ENCODE measurements around the gene TTF2. TPM values are rescaled to one million over a fixed set of nuclear protein-coding genes. Genes with fewer than 3 reads are reported as not detected.
A peak's percentile ranks its signal among the peaks of the same experiment; 100 is the strongest.

Gene TTF2
- total and polyA plus RNA-seq, 2 donors, result 5.1 to 12.2 TPM

- H3K4me1 ChIP-seq (ENCODE audit: insufficient read depth), result peaks cover 1% of the 10 kb centered on the region
- no peaks in the 10 kb centered on the region for H3K36me3 ChIP-seq (ENCODE audit: insufficient read depth)
- 1% methylated on average over 18 of the region's 18 CpGs for WGBS
- H3K27ac ChIP-seq (ENCODE audit: low read depth), result no peak overlapping the region
- DNase-seq (ENCODE audit: extremely low spot score), result no peak
- peak overlapping the region; percentile 36 for H3K4me3 ChIP-seq (ENCODE audit: low read depth, low read length)
Measured at GRCh38 chr1:117059334-117059677, 820 bp upstream of the TTF2 start.

GRCh38 chr1:117060441-117061317, 553 bp downstream of the TTF2 start:
- Histone ChIP-seq H3K27ac (ENCODE audit: low read depth) (no peak overlapping the region), H3K4me1 (ENCODE audit: insufficient read depth) (peaks cover 1% of the 10 kb centered on the region), H3K36me3 (ENCODE audit: insufficient read depth) (no peaks in the 10 kb centered on the region), H3K4me3 (ENCODE audit: low read depth, low read length) (peak overlapping the region; percentile 36)
- DNase-seq (ENCODE audit: extremely low spot score), result no peak
- WGBS, result 24% methylated on average over 42 of the region's 42 CpGs

GRCh38 chr1:117061986-117062415, 1.9 kb downstream of the TTF2 start:
- 79% methylated on average over 2 of the region's 2 CpGs for WGBS
- H3K36me3 ChIP-seq (ENCODE audit: insufficient read depth), result no peaks in the 10 kb centered on the region
- no peak overlapping the region for H3K4me3 ChIP-seq (ENCODE audit: low read depth, low read length)
- H3K4me1 ChIP-seq (ENCODE audit: insufficient read depth), result peaks cover 1% of the 10 kb centered on the region
- H3K27ac ChIP-seq (ENCODE audit: low read depth), result no peak overlapping the region
- no peak for DNase-seq (ENCODE audit: extremely low spot score)

GRCh38 chr1:117066367-117066766, 6.2 kb downstream of the TTF2 start:
- 72% methylated on average over 6 of the region's 6 CpGs for WGBS
- Histone ChIP-seq H3K4me1 (ENCODE audit: insufficient read depth) (no peaks in the 10 kb centered on the region), H3K36me3 (ENCODE audit: insufficient read depth) (no peaks in the 10 kb centered on the region), H3K27ac (ENCODE audit: low read depth) (no peak overlapping the region), H3K4me3 (ENCODE audit: low read depth, low read length) (no peak overlapping the region)
- no peak for DNase-seq (ENCODE audit: extremely low spot score)

- Histone ChIP-seq H3K4me1 (ENCODE audit: insufficient read depth) (no peaks in the 10 kb centered on the region), H3K27ac (ENCODE audit: low read depth) (no peak overlapping the region), H3K4me3 (ENCODE audit: low read depth, low read length) (no peak overlapping the region), H3K36me3 (ENCODE audit: insufficient read depth) (no peaks in the 10 kb centered on the region)
- WGBS, result 58% methylated on average over 6 of the region's 6 CpGs
- DNase-seq (ENCODE audit: extremely low spot score), result no peak
Measured at GRCh38 chr1:117067533-117068370, 7.6 kb downstream of the TTF2 start.

DNA sequence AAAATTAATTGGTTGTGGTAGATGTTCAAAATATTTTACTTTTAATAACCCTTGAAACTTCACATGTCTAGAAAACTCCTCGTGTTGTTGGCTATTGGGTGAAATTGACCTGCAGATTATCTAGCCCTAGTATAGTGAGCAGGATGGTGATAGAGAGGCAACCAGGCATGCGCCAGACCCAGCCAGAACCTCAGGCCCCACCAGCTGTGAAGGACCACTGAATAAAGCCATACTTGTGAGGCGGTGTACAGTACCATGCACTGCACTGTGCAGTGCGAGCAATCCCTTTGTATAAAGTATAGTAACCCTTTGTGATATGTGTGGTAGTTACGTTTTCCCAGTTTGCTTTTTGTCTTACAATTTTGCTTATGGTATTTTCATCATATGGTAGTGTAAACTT, 8.5 kb downstream of the TTF2 start:
- DNase-seq (ENCODE audit: extremely low spot score), result no peak
- WGBS, result 90% methylated on average over 5 of the region's 5 CpGs
- no peaks in the 10 kb centered on the region for H3K36me3 ChIP-seq (ENCODE audit: insufficient read depth)

GRCh38 chr1:117069220-117069844, 9.2 kb downstream of the TTF2 start:
- Histone ChIP-seq H3K4me3 (ENCODE audit: low read depth, low read length) (no peak overlapping the region), H3K36me3 (ENCODE audit: insufficient read depth) (no peaks in the 10 kb centered on the region), H3K4me1 (ENCODE audit: insufficient read depth) (no peaks in the 10 kb centered on the region), H3K27ac (ENCODE audit: low read depth) (no peak overlapping the region)
- DNase-seq (ENCODE audit: extremely low spot score), result no peak
- 88% methylated on average over 4 of the region's 4 CpGs for WGBS

More for the DNA sequence above, 8.5 kb downstream of the TTF2 start:
- no peaks in the 10 kb centered on the region for H3K4me1 ChIP-seq (ENCODE audit: insufficient read depth)
- no peak overlapping the region for H3K4me3 ChIP-seq (ENCODE audit: low read depth, low read length)
- no peak overlapping the region for H3K27ac ChIP-seq (ENCODE audit: low read depth)

GRCh38 chr1:117070124-117070523, 10.0 kb downstream of the TTF2 start:
- Histone ChIP-seq H3K4me1 (ENCODE audit: insufficient read depth) (no peaks in the 10 kb centered on the region), H3K27ac (ENCODE audit: low read depth) (no peak overlapping the region), H3K4me3 (ENCODE audit: low read depth, low read length) (no peak overlapping the region), H3K36me3 (ENCODE audit: insufficient read depth) (no peaks in the 10 kb centered on the region)
- 88% methylated on average over 2 of the region's 2 CpGs for WGBS
- no peak for DNase-seq (ENCODE audit: extremely low spot score)

DNA sequence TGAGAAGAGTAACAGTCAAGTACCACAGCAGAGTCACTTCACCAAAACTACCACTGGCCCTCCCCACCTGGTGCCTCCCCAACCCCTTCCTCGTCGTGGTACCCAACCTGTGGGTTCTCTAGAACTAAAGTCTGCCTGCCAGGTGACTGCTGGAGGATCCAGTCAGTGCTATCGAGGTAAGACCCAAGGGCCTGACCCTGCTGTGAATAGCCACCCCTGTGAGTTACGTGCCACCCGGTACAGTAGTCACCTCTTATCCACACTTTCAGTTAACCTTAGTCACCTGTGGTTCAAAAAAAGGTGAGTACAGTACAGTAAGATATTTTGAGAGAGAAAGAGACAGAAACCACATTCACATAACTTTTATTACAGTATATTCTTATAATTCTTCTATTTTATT, 16.5 kb downstream of the TTF2 start:
- Histone ChIP-seq H3K4me1 (ENCODE audit: insufficient read depth) (no peaks in the 10 kb centered on the region), H3K36me3 (ENCODE audit: insufficient read depth) (no peaks in the 10 kb centered on the region), H3K4me3 (ENCODE audit: low read depth, low read length) (no peak overlapping the region), H3K27ac (ENCODE audit: low read depth) (no peak overlapping the region)
- WGBS, result 96% methylated on average over 5 of the region's 5 CpGs
- DNase-seq (ENCODE audit: extremely low spot score), result no peak

DNA sequence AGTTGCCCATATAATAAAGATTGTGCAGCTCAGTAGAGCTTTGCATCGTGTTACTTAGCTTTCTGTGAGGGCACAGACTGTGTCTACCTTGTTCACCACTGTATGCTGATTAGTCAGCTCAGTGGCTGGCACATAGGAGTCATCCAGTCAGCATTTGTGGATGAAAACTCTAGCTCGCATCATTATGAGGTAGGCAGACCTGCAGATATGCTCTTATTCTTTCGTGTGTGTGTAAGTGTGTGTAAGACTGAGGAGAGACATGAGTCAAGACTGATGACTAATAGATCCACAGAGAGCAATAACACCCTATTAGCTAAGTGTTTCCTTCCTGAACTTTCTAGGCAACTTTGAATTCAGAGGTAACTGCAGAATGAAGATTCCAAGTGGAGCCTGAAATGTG, 17.1 kb downstream of the TTF2 start:
- no peaks in the 10 kb centered on the region for H3K4me1 ChIP-seq (ENCODE audit: insufficient read depth)
- no peak for DNase-seq (ENCODE audit: extremely low spot score)
- H3K27ac ChIP-seq (ENCODE audit: low read depth), result no peak overlapping the region
- WGBS, result 69% methylated on average over 3 of the region's 3 CpGs
- no peaks in the 10 kb centered on the region for H3K36me3 ChIP-seq (ENCODE audit: insufficient read depth)
- H3K4me3 ChIP-seq (ENCODE audit: low read depth, low read length), result no peak overlapping the region

GRCh38 chr1:117079737-117080136, 19.6 kb downstream of the TTF2 start:
- no peak overlapping the region for H3K27ac ChIP-seq (ENCODE audit: low read depth)
- no peaks in the 10 kb centered on the region for H3K4me1 ChIP-seq (ENCODE audit: insufficient read depth)
- no peak overlapping the region for H3K4me3 ChIP-seq (ENCODE audit: low read depth, low read length)
- DNase-seq (ENCODE audit: extremely low spot score), result no peak
- 90% methylated on average over 6 of the region's 6 CpGs for WGBS
- no peaks in the 10 kb centered on the region for H3K36me3 ChIP-seq (ENCODE audit: insufficient read depth)

GRCh38 chr1:117084231-117084630, 24.1 kb downstream of the TTF2 start:
- Histone ChIP-seq H3K27ac (ENCODE audit: low read depth) (no peak overlapping the region), H3K4me3 (ENCODE audit: low read depth, low read length) (no peak overlapping the region), H3K36me3 (ENCODE audit: insufficient read depth) (no peaks in the 10 kb centered on the region), H3K4me1 (ENCODE audit: insufficient read depth) (no peaks in the 10 kb centered on the region)
- WGBS, result 82% methylated on average over 6 of the region's 6 CpGs
- no peak for DNase-seq (ENCODE audit: extremely low spot score)

- no peak overlapping the region for H3K4me3 ChIP-seq (ENCODE audit: low read depth, low read length)
- no peaks in the 10 kb centered on the region for H3K4me1 ChIP-seq (ENCODE audit: insufficient read depth)
- WGBS, result 95% methylated on average over 6 of the region's 6 CpGs
- no peak overlapping the region for H3K27ac ChIP-seq (ENCODE audit: low read depth)
- peaks cover 2% of the 10 kb centered on the region for H3K36me3 ChIP-seq (ENCODE audit: insufficient read depth)
- no peak for DNase-seq (ENCODE audit: extremely low spot score)
Measured at GRCh38 chr1:117087686-117088085, 27.6 kb downstream of the TTF2 start.
